Measurements from ENCODE around the gene CASD1. TPM values are rescaled to one million over a fixed set of nuclear protein-coding genes. Genes with fewer than 3 reads are reported as not detected.
A peak's percentile ranks its signal among the peaks of the same experiment; 100 is the strongest.

Gene CASD1
- total RNA-seq, 1 donor from 2014 or later = 23.8 TPM

DNA sequence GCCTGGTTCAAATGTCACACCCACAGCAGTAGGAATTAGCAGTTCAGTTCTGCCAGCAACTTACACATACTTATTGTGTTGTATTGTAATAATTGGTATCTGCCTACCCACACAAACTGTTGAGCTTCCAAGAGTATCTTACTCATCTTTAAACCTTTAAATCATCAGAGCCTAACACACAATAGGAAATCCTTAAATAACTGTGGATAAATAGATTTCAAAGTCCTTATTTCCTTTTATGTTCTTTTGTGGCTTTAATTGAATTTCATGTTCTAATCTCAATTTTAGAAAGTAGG, 3.9 kb downstream of the CASD1 start:
- DNase-seq = no peak

DNA sequence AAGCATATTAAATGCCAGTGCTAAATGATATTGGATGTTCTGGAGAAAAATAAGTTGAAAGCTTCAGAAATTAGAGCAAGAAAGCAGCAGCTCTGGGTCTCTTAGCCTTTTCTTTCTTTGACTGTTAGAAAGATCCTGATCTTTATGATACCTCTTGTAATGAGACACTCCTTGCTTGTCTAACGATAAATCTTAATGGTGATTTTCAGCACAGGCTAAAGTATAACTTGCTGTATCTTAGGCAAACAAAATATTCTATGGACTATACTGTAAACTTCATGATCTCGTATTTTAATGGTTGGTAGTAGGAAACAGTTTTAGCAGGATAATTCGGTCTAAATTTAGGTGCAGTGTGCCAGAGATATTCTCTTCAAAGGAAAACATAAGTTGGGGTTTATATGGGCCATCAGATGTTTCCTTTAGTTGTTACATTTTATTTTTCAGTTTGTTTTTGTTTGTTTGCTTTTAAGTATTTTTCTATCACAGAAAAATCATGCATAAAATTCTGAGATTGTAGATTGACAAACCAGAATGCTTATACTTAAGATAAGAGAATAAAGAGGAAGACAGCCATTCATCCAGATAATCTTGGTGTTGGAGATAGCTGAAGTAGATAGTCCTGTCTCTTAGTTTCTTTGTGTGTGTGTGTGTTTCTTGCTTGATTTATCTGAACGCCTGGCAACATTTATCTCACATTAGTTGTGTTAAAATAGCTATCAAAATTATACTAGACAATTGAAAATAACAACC, 4.7 kb downstream of the CASD1 start:
- DNase-seq = no peak

DNA sequence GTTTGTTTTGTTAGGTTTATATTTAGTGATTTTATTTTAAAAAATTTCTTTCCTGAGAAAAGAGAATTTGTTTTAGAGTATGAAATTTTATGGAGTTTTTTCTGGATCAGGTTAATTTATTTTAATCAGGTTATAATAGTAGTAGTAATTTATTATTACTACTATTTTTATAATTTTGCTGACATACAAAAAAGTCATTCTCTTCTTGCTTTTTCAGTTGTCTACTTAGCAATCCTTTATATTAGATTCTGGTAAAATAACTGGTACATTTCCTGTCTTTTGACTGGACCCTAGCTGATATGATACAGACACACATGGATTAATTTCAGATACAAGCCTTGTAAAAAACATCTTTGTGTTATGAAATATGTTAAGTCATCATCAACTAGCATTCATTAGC, 5.3 kb downstream of the CASD1 start:
- DNase-seq = no peak

DNA sequence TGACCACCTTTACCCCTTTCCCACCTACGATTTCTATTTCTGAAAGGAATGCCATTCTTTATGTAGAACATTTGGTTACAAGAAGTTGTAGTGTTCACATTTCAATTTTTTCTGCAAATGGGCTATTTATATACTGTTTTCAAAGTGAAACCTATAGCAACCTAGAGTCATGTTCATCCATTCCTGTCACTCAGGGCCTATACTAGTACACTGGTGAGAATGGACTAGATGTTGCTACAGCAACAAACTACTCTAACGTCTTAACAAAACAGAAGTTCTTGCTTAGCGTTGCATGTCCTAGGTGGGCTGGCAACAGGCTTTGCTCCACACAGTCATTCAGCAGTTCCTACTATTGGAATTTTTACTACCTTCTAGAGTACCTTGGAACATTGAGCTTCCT, 16.3 kb downstream of the CASD1 start:
- no peak for DNase-seq

DNA sequence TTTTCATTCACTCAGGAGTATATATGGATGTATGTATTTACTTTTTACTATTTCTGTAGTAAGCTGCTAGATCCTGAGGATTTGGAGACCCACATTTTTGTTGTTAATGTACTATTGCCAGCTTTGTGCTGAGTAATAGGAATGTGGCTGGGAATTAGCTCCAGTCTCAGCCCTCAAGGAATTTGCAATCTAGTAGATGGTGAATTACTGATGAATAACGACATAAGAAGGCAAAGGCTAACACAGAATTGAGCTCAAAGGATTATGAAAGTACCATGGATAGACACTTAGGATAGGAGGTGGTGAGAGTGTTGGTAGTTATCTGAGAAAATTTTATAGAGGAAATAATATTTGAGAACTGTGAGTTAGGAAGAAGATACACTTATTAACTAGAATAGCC, 19.9 kb downstream of the CASD1 start:
- no peak for DNase-seq

DNA sequence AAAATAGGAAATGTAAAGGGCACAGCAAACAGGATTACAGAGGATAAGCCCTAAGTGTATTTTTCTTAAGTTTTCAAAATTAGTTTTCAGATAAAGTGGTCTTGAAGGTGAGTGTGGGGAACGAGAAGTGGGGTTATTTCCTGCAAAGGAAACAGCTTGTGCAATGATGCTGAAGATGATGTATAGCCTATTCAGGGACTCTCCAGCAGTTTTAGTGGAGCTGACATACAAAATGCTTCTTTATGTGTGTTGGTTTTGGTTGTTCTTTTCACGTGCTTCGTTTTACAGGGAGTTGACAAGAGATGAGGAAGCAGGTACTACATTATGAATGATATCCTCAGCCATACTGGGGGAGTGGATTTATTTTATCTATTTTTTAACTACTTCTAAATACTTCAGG, 20.5 kb downstream of the CASD1 start:
- DNase-seq = no peak

DNA sequence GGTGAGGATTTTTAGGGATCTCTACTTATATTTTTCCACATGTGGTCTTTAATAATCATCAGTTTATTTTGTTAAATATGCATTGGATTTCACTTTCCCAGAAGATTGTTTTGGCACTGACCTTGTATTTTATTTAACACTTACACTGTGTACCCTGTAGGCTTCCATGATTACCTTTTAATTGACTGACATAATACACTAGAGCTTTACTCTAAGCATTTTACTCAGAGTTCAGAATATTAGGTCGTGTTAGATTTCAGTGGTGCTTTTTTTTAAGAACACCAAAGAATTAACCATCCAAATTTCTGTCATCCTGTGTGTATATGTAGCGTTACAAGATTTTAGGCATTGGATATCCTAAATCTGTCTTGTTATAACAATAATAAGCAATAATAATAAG, 23.1 kb downstream of the CASD1 start:
- no peak for DNase-seq

DNA sequence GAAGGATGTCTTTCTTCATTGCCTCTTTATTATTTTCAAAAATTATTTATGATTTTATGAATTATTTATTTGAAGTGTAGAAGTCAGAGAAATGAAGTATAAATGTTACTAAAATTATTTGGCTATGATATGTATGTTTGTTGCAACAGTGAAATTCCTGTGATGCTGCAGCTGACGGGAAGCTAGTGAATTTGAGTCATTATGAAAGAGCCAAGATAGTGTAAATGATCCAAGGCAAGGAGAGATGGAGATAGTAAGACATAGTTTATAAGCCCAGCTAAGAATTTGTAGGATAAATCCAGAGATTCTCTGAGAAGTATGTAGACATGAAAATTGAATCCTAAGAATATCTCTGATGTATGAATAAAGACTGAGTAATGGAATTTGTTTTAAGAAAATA, 30.8 kb downstream of the CASD1 start:
- DNase-seq = no peak

DNA sequence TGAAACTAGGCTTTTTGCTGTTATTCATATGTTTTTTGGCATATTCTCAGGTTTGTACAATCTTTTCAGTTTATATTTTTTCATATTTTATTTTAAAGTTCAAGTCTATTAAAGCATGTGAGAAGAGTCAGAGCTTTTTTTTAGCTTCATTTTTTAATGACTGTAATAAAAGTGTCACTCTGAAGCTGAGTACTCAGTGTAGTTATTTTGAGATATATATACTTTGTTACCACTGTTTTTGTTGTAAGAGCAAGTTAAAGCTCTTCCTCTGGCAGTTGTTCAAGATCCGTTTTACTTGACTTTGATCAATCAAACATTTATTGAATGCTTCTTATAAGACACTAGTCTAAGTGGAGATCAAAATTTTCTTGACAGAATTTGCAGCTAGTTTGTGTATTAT, 37.5 kb downstream of the CASD1 start:
- DNase-seq = no peak

DNA sequence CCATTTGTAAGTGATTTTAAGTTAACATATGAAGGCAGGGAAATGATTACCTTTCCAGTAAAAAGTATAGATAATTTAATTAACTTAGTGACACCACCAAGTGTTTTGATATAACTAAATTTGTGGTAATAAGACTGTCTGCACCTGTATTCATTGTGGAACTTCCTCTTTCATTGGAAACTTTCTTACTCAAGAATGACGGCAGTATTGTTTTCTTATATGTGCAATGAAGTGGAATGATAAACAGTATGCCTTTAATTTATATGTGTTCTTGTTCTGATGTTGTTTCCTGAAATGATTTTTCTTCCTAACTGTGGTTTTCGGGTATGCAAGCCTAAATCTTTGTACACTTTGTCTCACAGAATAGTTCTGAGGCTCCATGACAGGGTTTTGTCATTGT, 46.4 kb downstream of the CASD1 start:
- DNase-seq = no peak

DNA sequence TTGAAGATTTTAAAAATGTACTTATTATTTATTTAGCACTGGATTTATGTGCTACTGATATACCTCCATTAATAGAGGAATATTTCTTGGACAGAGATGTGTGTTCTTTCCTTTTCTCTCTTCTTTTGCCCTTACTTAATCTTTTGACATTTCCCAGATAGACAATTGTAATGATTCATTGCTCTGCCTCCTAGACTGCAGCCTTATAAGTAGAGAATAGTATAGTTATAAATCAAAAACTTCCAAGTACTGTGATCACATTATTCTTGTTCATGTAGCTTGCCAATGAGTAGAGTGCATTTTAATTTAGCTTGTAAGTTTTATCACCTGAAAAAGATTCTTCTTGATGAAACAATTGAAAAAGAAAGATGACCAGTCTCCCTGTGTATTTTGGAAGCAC, 47.6 kb downstream of the CASD1 start:
- no peak for DNase-seq

DNA sequence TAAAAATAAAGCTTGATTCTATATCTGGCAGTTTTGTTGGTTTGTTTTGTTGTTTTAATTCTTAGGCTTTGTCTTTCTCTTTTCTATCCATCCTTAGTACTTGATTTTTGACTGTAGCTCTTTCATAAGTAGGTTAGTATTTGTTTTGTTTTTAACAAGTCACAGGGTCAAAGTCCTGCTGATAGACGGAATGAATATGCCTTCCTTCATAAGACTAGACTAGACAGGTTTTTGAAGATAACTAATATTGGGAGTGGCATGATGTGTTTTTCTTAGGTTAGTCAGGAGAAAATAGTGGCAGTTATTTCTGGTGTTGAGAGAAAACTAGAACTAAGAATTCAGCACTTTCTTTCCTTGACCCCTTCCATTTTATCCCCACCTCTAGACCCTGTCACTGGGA, 50.4 kb downstream of the CASD1 start:
- no peak for DNase-seq

DNA sequence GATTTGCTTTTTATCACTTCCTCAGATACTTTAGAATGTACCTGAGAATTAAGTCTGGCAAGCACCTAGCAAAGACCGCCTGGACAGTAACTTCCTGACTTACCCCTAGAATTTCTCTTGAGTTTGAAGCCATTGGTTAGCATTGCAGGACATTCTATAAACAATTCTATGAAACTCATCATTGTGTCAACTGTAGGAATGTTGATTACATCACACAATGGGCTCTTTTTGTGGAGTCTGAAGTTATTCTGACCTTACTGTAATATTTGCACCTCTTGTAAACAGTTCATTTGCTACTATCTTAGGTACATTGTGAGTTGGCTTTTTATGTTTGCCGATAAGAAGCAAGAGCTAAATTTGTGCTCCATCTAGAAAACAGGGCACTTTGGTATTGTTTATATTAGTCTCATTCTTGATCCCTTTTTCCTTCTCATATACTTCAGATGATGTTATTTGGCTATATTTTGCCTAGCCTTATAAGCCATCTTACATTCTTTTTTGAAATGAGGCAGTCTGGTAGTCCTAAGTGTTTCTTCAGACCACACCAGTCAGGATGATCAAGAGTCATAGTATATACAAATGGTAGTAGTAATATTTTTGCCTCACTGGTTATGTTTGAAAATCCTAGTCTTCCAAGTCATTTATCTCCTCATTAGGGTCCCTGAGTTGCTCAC, 52.4 kb downstream of the CASD1 start:
- DNase-seq = peak; percentile 24

DNA sequence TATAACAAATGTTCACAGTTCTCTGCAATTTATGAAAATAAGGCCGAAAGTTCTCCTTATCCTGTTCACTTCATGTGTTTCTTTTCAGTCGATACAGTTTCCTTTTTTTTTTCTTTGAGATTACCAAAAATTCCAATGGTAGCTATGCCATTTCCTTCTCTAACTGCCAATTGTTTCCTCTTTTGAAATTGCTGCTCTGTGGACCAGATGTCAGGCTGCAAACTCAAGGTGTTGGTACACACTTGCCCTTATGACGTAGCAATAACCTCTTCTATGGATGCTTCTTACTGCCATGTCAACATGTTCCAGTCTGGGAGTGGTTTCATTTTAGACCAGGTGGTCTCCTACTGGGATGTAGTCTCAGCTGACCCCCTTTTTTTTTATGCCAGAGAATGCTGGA, 52.9 kb downstream of the CASD1 start:
- DNase-seq = peak; percentile 74

DNA sequence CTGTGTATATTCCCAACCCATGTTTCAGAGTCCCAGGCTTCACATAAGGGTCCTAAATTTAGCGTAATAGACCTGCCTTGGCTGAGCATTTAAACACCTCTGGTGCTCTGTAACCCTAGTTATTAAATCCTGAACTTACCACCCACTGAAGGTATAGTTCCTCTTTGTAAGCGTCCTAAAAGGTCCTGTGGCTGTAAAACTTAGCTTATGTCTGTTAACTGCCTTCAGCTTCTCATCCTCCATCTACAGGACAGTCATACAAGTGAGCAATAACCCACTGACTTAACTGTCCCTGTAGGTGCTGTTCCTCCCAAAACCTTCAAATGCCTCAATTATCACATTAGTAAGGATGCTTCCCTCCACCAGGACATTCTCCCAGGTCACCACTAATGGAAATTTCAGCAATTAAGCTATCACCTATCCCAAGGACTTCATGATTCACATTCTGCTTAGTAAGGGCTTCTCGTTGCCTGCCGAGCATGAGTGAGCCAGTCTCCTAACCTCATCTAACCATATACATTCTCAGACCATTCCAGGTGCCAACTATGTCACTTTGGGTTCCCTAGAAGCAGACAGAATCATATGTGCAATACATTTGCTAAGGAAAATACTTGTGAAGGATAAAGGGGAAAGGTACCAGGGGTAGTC, 55.8 kb downstream of the CASD1 start:
- no peak for DNase-seq

DNA sequence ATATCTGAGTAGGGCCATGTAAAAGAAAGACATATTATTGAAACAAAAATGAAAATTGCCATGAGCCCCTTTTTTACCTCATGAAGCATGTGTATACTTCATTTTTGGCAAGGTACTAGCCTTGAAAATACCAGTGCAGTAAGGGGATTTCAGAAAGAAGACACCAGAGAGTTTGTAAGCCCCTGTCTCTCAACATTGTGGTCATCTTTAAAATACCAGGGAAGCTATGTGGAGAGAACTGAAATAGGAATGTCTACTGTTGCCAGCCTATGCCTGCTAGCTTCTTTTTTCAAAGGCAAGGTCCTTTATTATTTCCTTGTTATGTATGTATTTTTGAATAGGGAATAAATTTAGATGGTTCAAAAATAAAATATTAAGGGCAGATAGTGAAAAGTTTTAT, 57.8 kb downstream of the CASD1 start:
- DNase-seq = no peak

DNA sequence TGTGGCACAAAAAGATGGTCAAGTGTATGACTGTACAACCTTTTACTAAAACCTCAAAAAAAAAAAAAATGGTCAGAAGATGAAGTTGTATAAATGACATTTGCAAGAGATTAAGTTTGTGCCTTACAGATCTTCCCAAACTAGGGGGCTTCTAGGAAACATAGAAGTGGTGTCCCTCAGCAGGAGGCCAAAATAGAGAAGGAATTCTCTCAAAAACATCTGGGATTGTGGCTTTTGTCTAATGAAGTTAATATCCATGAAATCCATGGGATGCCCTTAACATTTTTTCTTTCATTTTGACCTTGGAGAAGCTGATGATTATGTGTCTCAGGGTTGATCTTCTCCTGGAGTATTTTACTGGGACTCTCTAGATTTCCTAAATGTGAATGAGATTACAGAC, 62.2 kb downstream of the CASD1 start:
- no peak for DNase-seq

DNA sequence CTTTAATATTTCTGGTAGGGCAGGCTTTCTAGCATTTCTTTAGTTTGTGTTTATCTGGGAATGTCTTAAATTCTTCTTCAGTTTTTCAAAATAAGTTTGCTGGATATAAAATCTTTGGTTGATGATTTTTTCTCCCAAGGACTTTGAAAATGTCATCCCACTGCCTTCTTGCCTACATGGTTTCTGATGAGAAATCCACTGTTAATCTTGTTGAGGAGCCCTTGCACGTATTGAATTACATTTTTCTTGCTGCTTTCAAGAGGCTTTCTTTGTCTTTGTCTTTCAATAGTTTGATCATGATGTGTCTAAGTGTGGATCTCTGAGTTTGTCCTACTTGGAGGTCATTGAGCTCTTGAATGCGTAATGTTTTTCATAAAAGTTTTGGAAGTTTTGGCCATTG, 66.0 kb downstream of the CASD1 start:
- no peak for DNase-seq

DNA sequence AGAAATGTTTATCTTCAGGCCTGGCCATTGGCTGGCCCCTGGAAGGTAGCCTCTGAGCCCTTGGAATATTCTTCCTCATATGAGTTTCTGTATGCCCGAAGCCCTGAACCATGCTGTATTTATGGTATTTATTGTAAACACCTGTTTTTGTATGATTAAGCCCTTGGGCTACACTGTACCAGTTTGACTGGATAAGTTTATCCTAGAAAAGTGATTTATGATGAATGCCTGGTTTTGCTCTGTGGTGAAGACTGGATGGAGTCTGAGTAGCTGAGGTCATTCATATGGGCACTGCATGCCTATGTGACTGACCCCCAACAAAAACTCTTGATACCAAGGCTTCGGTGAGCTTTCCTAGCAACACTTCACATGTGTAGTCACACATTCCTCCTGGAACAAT, 66.7 kb downstream of the CASD1 start:
- no peak for DNase-seq

DNA sequence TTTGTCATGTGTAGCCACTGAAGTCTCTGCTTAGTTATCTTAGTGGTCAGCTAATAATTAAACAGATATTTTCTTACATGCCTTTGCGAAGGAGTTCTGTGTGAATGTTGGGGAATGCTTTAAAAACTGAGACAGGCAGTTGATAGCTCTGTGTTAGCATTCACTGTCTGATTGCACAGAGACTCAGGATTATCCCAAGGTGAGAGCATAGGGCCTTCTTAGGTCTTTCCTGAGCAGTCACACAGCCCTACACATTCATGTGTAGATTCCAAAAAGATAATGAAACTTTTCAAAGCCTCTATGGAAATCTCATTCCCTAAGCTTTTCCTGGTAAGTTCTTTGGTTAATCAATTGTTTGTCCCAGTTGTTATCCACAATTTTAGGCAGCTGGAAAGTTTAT, 67.7 kb downstream of the CASD1 start:
- no peak for DNase-seq

DNA sequence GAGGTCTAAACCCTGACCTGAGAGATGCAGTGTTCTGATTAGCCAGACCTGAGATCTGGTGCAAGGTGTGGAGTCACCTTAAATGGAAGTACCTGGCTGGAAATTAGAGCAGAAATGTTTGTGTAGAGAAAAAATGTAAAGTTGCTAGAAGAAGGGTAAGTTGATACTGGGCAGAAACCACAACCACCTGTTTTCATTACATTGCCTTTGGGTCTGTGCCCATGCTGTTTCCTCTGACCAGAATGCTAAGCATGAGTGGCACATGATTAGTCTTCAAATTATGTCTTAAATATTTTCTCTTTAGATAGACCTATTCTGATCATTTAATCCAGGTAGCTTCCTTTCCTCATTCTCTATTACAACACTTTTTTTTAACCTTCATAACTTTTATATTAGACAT, 69.0 kb downstream of the CASD1 start:
- no peak for DNase-seq

DNA sequence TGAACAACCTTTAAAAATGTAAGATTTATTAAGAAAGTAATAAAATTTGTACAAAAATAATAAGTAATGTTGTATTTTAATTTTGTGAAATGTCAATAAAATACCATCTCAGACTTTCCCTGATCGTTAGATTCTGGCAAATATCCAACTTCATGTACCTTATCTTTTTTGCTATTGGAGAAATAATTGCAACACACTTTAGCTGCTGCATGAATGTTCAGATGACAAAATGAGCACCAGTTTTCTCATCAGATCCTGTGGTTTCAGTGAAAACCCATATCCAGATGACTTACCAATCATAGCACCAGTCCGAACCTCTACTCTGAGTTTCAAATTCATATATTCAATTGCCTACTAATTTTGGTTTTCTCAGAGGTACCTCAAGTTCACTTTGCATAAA, 69.9 kb downstream of the CASD1 start:
- no peak for DNase-seq

DNA sequence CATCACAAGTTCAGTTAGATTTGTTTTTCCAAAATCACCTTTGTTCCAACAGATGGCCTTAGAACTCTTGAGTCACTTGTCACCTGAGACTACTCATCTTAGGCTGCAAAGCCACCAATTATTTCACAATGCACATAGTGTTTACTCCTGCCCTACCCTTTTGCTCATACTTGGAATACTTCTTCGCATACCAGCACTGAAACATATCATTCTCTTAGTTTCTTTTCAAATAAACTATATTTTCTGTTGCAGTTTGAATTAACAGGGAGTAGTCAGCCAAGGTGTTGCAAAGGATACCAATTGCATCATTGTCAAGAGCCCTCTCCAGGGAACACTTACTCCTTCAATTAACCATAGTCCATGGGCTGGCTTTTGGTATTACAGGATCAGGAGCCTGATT, 71.0 kb downstream of the CASD1 start:
- no peak for DNase-seq

DNA sequence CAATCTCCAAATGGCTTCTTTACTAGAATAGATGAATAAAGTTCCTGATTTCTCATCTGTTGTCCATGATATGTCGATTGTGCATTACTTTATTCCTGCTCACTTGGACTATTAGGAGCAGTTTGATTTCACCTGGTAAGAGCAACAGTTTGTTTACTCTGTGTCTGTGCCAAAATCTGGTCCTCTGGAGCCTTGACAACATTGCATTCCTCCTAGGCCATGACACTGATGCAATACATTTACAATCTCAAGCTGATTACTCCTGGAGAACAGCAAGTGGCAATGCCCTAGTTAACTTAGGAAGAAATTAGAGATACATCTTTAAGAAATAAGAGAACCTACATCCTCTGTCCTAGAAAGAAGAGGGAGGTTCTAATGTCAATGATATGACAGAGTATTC, 74.5 kb downstream of the CASD1 start:
- no peak for DNase-seq

DNA sequence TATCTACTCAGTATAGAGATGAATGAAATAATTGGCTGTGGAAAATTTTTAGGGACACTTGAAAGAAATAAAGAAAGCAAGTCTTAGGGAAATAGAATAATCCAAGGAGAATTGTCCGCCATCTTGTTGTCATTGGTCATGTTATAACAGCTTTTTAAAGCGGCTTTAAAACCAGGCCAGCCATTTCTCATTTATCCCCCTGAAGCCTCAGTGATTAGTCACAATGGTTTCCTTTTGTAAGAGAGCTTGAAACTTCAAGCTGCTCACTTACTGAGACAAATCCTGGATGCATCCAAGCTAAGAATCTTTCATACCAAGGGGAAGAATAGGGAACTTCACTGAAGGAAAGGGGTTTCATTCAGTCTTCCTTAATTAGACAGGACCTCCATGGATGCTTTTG, 78.5 kb downstream of the CASD1 start:
- DNase-seq = no peak

Measured in dermis blood vessel endothelial cell (primary cell).